PFSK-1 (cell line): ENCODE data around the gene ANKRD33B.

Experiments used
- FOXP2 ChIP-seq: optimal IDR thresholded peaks from 2 replicates; pipeline ENCODE3; 2011; ENCODE audit warnings: borderline replicate concordance, control low read depth, inconsistent platforms; ENCODE audit not compliant: insufficient read depth; ENCODE audit errors: extremely low read length, extremely low read depth
- POLR2AphosphoS5 ChIP-seq: IDR thresholded peaks from 2 replicates; pipeline ENCODE4 v1.6.1; 2012; ENCODE audit warnings: low read depth, mild to moderate bottlenecking, control low read depth, low read length, moderate library complexity
- SIN3A ChIP-seq: IDR thresholded peaks from 2 replicates; pipeline ENCODE4 v1.6.1; 2012; ENCODE audit warnings: mild to moderate bottlenecking, low read length, moderate library complexity, borderline replicate concordance; ENCODE audit not compliant: insufficient read depth
- TAF1 ChIP-seq: IDR thresholded peaks from 2 replicates; pipeline ENCODE4 v1.6.1; 2012; ENCODE audit warnings: low read length, control low read depth, borderline replicate concordance; ENCODE audit not compliant: insufficient read depth
- TF ChIP-seq, protein P1 (sequence below), 2 experiments: IDR thresholded peaks; 2 replicates each; pipeline versions ENCODE4 v1.6.1 to v1.8.0; 2011 to 2012; ENCODE audit warnings: low read depth in 2 of 2, low read length in 2 of 2, control low read depth in 1 of 2, inconsistent platforms in 1 of 2, mild to moderate bottlenecking in 1 of 2, moderate library complexity in 1 of 2; ENCODE audit not compliant: insufficient read depth in 1 of 2

ANKRD33B gene

DNA sequence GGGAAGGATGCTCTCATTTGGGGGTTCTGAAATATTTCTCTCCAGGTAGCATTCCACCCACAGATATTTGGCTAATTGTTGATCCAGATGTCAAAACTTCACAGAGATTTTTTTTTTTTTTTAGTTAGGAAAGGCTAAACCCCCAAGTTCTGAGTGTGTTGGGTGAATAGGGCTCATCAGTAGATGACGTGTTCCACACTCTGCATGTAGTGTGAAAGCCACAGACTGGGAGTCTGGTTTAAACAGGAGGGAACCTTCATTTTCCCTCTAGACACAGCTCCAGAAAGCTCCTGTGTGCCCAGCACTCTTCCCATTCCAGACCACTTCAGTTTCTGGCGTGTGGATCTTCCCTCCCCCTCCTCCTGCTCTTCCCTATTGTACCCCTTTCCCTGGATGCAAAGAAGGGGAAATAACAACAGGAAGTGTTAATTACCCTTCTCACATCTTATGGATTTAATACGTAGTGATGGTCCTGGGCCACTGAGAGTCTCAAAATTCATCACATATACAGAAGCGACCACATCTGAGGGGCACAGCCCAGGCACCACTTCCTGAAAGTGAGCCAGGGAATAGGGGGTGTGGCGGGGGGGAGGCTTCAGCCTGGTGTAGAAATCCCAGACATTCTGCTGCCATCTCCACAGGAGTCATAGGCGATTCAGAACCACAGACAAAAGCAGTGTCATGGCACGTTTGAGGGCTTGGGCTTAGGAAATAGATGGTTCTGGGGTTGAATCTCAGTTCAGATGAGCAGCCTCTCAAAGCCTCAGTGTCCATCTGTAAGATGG, 132.1 kb downstream of the ANKRD33B start:
- TF ChIP-seq SIN3A (no peak), POLR2AphosphoS5 (no peak), TAF1 (no peak), FOXP2 (no peak)
- TF ChIP-seq, protein P1, sequence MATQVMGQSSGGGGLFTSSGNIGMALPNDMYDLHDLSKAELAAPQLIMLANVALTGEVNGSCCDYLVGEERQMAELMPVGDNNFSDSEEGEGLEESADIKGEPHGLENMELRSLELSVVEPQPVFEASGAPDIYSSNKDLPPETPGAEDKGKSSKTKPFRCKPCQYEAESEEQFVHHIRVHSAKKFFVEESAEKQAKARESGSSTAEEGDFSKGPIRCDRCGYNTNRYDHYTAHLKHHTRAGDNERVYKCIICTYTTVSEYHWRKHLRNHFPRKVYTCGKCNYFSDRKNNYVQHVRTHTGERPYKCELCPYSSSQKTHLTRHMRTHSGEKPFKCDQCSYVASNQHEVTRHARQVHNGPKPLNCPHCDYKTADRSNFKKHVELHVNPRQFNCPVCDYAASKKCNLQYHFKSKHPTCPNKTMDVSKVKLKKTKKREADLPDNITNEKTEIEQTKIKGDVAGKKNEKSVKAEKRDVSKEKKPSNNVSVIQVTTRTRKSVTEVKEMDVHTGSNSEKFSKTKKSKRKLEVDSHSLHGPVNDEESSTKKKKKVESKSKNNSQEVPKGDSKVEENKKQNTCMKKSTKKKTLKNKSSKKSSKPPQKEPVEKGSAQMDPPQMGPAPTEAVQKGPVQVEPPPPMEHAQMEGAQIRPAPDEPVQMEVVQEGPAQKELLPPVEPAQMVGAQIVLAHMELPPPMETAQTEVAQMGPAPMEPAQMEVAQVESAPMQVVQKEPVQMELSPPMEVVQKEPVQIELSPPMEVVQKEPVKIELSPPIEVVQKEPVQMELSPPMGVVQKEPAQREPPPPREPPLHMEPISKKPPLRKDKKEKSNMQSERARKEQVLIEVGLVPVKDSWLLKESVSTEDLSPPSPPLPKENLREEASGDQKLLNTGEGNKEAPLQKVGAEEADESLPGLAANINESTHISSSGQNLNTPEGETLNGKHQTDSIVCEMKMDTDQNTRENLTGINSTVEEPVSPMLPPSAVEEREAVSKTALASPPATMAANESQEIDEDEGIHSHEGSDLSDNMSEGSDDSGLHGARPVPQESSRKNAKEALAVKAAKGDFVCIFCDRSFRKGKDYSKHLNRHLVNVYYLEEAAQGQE (IDR thresholded peaks at IDR 0.05; ENCODE audit: insufficient read depth in 1 of 2, low read depth in 2 of 2, low read length in 2 of 2) = no peak

DNA sequence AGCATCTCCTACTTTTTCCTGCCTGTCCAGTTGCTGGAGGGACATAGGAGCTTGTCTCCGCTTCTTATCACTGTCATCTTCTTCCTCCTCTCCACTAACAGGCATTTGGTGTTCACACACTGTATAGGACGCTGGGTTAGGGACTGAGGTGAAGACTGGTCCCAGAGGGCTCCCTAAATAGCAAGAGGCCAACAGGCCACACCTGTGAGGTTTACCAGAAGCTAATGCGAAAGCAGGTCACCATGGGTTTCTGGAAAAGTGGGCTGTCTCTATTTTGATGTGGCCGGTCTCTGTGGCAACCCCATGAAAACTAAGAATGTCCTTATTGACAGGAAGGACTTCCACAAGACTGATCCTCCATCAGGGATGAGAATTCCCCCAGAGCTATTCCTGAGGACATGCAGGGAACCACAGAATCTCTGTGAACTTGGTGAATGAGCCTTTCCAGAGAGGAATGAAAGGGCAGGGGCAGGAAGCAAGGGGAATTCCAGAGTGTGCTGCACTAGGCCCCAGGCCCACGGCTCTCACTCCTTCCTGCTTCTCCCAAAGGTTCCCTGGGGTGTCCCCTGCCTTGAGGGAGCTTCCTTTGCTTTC, 135.5 kb downstream of the ANKRD33B start:
- TF ChIP-seq TAF1 = no peak
- TF ChIP-seq SIN3A = no peak
- TF ChIP-seq POLR2AphosphoS5 = no peak
- TF ChIP-seq, protein P1 (IDR thresholded peaks at IDR 0.05; ENCODE audit: insufficient read depth in 1 of 2, low read depth in 2 of 2, low read length in 2 of 2) = no peak
- no peak for TF ChIP-seq FOXP2

DNA sequence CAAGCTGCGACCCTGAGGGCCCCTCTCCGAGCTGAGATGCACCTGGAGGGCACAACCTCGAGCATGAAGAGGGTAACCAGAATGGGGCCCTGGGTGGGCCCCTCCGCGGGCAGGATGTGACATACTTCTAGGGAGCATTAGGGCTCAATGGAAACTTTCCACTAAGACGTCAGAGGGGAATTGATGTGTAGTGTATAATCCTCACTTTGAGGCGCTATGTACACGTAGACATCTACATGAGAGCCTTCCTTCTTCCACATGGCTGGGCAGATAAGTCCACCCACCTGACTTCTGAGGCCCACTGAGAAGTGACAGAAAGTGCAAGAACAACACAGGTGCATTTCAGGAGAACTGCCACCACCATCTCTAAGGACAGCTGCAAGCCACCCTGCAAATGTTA, 136.1 kb downstream of the ANKRD33B start:
- TF ChIP-seq FOXP2 (no peak), POLR2AphosphoS5 (no peak), SIN3A (no peak)
- TF ChIP-seq, protein P1 (IDR thresholded peaks at IDR 0.05; ENCODE audit: insufficient read depth in 1 of 2, low read depth in 2 of 2, low read length in 2 of 2) = no peak

DNA sequence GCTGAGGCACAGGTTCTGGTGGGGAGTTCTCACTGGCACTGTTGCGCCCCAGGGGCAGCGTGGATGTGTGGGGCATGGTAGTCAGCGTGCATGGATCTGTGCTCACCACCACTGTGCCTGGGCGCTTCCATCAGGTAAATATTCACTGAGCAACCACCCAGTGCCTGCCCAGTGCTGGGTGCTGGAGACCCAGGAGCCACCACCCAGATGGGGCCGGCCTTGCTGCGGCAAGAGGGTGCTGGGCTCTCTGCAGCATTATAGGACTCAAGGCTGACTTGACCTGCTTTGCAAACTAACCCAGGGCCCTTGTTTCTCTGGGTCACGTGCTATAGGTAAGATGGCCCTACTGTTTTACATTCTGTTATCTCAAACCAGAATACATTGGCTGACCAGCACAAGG, 136.6 kb downstream of the ANKRD33B start:
- no peak for TF ChIP-seq TAF1
- TF ChIP-seq FOXP2 = no peak
- no peak for TF ChIP-seq SIN3A
- no peak for TF ChIP-seq POLR2AphosphoS5
- TF ChIP-seq, protein P1 (IDR thresholded peaks at IDR 0.05; ENCODE audit: insufficient read depth in 1 of 2, low read depth in 2 of 2, low read length in 2 of 2) = no peak
